K562 (cell line): Measurements from ENCODE around the gene TCEA3. TPM values are rescaled to one million over a fixed set of nuclear protein-coding genes. Genes with fewer than 3 reads are reported as not detected.

ENCODE experiments used
- ATF7 ChIP-seq: fragments of 450-650 bp; IDR thresholded peaks from 2 replicates; pipeline ENCODE4 v1.7.1; 2014; ENCODE audit warnings: mild to moderate bottlenecking, moderate library complexity
- C11orf30 ChIP-seq: fragments of 450-650 bp; IDR thresholded peaks from 2 replicates; pipeline ENCODE4 v1.6.1; 2016; ENCODE audit warnings: low read depth, mild to moderate bottlenecking
- CBFB ChIP-seq: sonication (generic); formaldehyde crosslinking; IDR thresholded peaks from 2 replicates; pipeline ENCODE4 v1.4.0; 2020; ENCODE audit warnings: mild to moderate bottlenecking, missing genetic modification reagents
- DIDO1 ChIP-seq: fragments of 450-650 bp; IDR thresholded peaks from 2 replicates; pipeline ENCODE4 v1.6.1; 2016; ENCODE audit warnings: low read depth, missing biosample characterization, missing genetic modification characterization
- DNMT1 ChIP-seq: fragments of 450-650 bp; IDR thresholded peaks from 2 replicates; pipeline ENCODE4 v1.6.1; 2016; ENCODE audit warnings: antibody characterized with exemption, mild to moderate bottlenecking
- EP400 ChIP-seq: fragments of 450-650 bp; IDR thresholded peaks from 2 replicates; pipeline ENCODE4 v1.6.1; 2017; ENCODE audit warnings: antibody characterized with exemption, mild to moderate bottlenecking, moderate library complexity
- HDGF ChIP-seq: fragments of 450-650 bp; IDR thresholded peaks from 2 replicates; pipeline ENCODE4 v1.6.1; 2016
- KHSRP ChIP-seq: fragments of 450-650 bp; IDR thresholded peaks from 2 replicates; pipeline ENCODE4 v1.6.1; 2017
- LARP7 ChIP-seq: fragments of 450-650 bp; IDR thresholded peaks from 2 replicates; pipeline ENCODE4 v1.6.1; 2016
- MBD2 ChIP-seq: sonication (generic); IDR thresholded peaks from 2 replicates; pipeline ENCODE4 v1.6.1; 2016; ENCODE audit warnings: low read depth, borderline replicate concordance
- NBN ChIP-seq: fragments of 450-650 bp; IDR thresholded peaks from 2 replicates; pipeline ENCODE4 v1.6.1; 2016; ENCODE audit warnings: low read depth, mild to moderate bottlenecking
- NCOA6 ChIP-seq: fragments of 450-650 bp; IDR thresholded peaks from 2 replicates; pipeline ENCODE4 v1.6.1; 2017; ENCODE audit warnings: mild to moderate bottlenecking
- PCBP2 ChIP-seq: fragments of 200-400 bp; formaldehyde crosslinking; IDR thresholded peaks from 2 replicates; pipeline ENCODE4 v1.6.1; 2018; ENCODE audit warnings: low read length, low read depth, mild to moderate bottlenecking, moderate library complexity; ENCODE audit not compliant: poor library complexity, severe bottlenecking
- PHF20 ChIP-seq: fragments of 450-650 bp; IDR thresholded peaks from 2 replicates; pipeline ENCODE4 v1.6.1; 2018; ENCODE audit not compliant: partially characterized antibody
- RBM22 ChIP-seq: fragments of 200-400 bp; formaldehyde crosslinking; IDR thresholded peaks from 2 replicates; pipeline ENCODE4 v1.6.1; 2018; ENCODE audit warnings: low read length, low read depth; ENCODE audit not compliant: poor library complexity, severe bottlenecking
- RBM39 ChIP-seq: fragments of 200-400 bp; formaldehyde crosslinking; optimal IDR thresholded peaks from 2 replicates; pipeline ENCODE3; 2018; ENCODE audit warnings: low read depth, low read length
- RUNX1 ChIP-seq: sonication (generic); IDR thresholded peaks from 2 replicates; pipeline ENCODE4 v1.6.1; 2016; ENCODE audit warnings: antibody characterized with exemption, low read depth
- SMC3 ChIP-seq: conservative IDR thresholded peaks from 2 replicates; pipeline ENCODE4 v1.6.1; 2011; ENCODE audit warnings: low read depth, low read length, improper control_type of control experiment; ENCODE audit not compliant: insufficient read depth
- SPI1 ChIP-seq: IDR thresholded peaks from 2 replicates; pipeline ENCODE4 v1.6.1; 2011; ENCODE audit warnings: low read depth, low read length, control low read depth, borderline replicate concordance
- THRAP3 ChIP-seq: fragments of 450-650 bp; IDR thresholded peaks from 2 replicates; pipeline ENCODE4 v1.6.1; 2016; ENCODE audit warnings: mild to moderate bottlenecking, inconsistent platforms, borderline replicate concordance
- UBTF ChIP-seq, 2 experiments: IDR thresholded peaks; 2 replicates each; pipeline ENCODE4 v1.6.1; 2012; ENCODE audit warnings: improper control_type of control experiment in 2 of 2, low read depth in 2 of 2, low read length in 2 of 2, borderline replicate concordance in 1 of 2
- XRCC3 ChIP-seq: fragments of 450-650 bp; IDR thresholded peaks from 2 replicates; pipeline ENCODE4 v1.6.1; 2017; ENCODE audit warnings: mild to moderate bottlenecking, moderate library complexity
- ZBED1 ChIP-seq: IDR thresholded peaks from 2 replicates; pipeline ENCODE4 v1.6.1; 2014
- ZNF174 ChIP-seq: fragments of 250-450 bp; sonication (Bioruptor Pico); IDR thresholded peaks from 2 replicates; pipeline ENCODE4 v1.4.0; 2020; ENCODE audit warnings: mild to moderate bottlenecking
- ZNF175 ChIP-seq: fragments of 200-800 bp; sonication (Bioruptor generic); IDR thresholded peaks from 2 replicates; pipeline ENCODE4 v1.6.1; 2016; ENCODE audit warnings: low read depth, mild to moderate bottlenecking, missing genetic modification characterization, missing compliant biosample characterization
- ZNF282 ChIP-seq: sonication (generic); formaldehyde crosslinking; IDR thresholded peaks from 2 replicates; pipeline ENCODE4 v1.8.1; 2023; ENCODE audit warnings: missing genetic modification reagents
- ZNF766 ChIP-seq: fragments of 200-800 bp; sonication (Bioruptor generic); conservative IDR thresholded peaks from 2 replicates; pipeline ENCODE4 v1.6.1; 2016; ENCODE audit warnings: missing genetic modification characterization, missing compliant biosample characterization
- ZSCAN29 ChIP-seq: fragments of 450-650 bp; IDR thresholded peaks from 2 replicates; pipeline ENCODE4 v1.6.1; 2017
- polyA plus RNA-seq, 8 experiments: library from polyadenylated mRNA; depleted of rRNA in 4 of 8; stranded (reverse) in 5 of 8; unstranded in 3 of 8; fragments of >200 nt; fragmentation: Nextera tagmentation in 2 of 8; fragmentation: Illumina TruSeq in 1 of 8; extraction: Ambion mirVana in 2 of 8; extraction: Trizol in 1 of 8; gene quantifications; 2 replicates each; pipeline versions ENCODE4 v1.2.1 to v1.2.3, GENCODE V29; 2011 to 2014; ENCODE audit warnings: inconsistent platforms in 1 of 8, missing spikeins in 1 of 8
- total RNA-seq, 7 experiments: library from RNA; depleted of rRNA in 6 of 7; stranded (reverse); fragments of >200 nt in 6 of 7; fragmentation: Illumina TruSeq in 2 of 7; extraction: Trizol in 2 of 7; gene quantifications; 2 replicates each; pipeline versions ENCODE4 v1.2.1 to v1.2.3, GENCODE V29; 2011 to 2021; ENCODE audit warnings: low replicate concordance in 1 of 7

The TCEA3 gene
- total and polyA plus RNA-seq, 9 of the 15 experiments (the other 6 are each of a cell fraction or from before 2014, with no cell fraction given): 0.03 to 0.55 (median 0.36) TPM

DNA sequence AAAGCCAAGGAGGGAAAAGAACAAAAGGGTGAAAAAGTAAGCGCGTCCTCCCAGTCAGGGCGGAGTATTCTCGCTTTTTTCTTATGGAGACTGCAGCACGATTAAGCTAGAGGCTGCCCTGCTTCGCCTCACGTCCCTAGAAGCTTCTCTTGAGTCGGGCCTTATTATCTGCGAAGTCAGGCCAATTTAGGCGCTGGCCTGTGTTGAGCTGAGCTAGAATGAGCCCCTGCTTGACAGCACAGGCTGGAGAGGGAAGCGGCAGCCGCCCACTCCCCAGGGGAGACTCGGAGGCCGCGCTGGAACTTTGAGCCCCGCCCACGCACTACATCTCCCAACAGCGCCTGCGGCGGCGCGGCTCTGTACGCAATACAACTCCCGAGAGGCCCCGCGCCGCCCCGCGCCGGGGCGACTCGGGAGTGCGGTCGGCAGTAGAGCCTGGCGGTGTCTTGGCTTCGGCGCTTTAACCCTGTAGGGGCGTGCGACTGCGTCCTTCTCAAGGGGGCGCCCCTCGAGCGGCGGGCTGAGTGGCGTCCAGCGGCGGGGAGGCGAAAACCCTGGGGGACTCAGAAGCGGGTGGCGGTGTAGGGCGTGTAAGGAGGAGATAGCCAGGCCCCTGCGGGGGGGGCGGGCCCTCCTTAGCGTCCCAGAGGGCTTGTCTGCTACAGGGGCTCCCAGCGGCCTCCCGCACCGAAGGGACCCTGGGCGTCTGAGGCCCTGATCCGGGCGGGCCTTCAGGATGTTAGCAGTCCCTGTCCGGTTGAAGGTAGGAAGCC is 55.8 kb downstream of the TCEA3 start (continued):
- TF ChIP-seq HDGF: no peak
- TF ChIP-seq ZNF174 (CRISPR knock-in tag): no peak
- peak; percentile 85 to 87; a peak in 3 of 4 replicates for TF ChIP-seq UBTF (IDR thresholded peaks at IDR 0.05; ENCODE audit: borderline replicate concordance in 1 of 2, low read depth in 2 of 2, low read length in 2 of 2)
- no peak for TF ChIP-seq XRCC3
- TF ChIP-seq LARP7: peak; percentile 61; the same call in 1 of the 2 replicates
- TF ChIP-seq CBFB: peak; percentile 39; the same call in 1 of the 2 replicates
- TF ChIP-seq ZBED1: peak; percentile 9; the same call in 1 of the 2 replicates
- peak; percentile 27; the same call in 1 of the 2 replicates for TF ChIP-seq SMC3
- TF ChIP-seq KHSRP: no peak
- peak; percentile 85; the same call in 1 of the 2 replicates for TF ChIP-seq ZNF766 (CRISPR knock-in tag)
- peak; percentile 69 for TF ChIP-seq PHF20
- TF ChIP-seq EP400: peak; percentile 86
- TF ChIP-seq ZSCAN29: 0 out of 2 replicates have a peak, but pooled peaks have one; percentile 19
- TF ChIP-seq THRAP3: no peak
- TF ChIP-seq NCOA6: no peak
- TF ChIP-seq ZNF282 (CRISPR knock-in tag): no peak
- TF ChIP-seq DNMT1: peak; percentile 84; the same call in 1 of the 2 replicates
- peak; percentile 77 for TF ChIP-seq C11orf30
- TF ChIP-seq PCBP2: no peak
- TF ChIP-seq RBM22: peak; percentile 67
- TF ChIP-seq RUNX1: no peak
- TF ChIP-seq DIDO1 (tag): no peak
- no peak for TF ChIP-seq SPI1
- peak; percentile 83 for TF ChIP-seq ZNF175 (CRISPR knock-in tag)
- TF ChIP-seq RBM39: peak; percentile 82
- peak; percentile 12 for TF ChIP-seq MBD2
- peak; percentile 81; the same call in 1 of the 2 replicates for TF ChIP-seq NBN
- TF ChIP-seq ATF7: peak; percentile 63; the same call in 1 of the 2 replicates
